GM13977 (cell line): Measurements from ENCODE around the gene ZNF716.

Source experiments
- DNase-seq: peaks from one replicate; pipeline ENCODE4 v3.0.0; 2012; ENCODE audit warnings: low spot score
- CTCF ChIP-seq: IDR thresholded peaks from 2 replicates; pipeline ENCODE4 v1.5.1; 2012; ENCODE audit warnings: mild to moderate bottlenecking, control low read depth; ENCODE audit not compliant: insufficient read depth; ENCODE audit errors: extremely low read depth, missing control alignments
- in situ Hi-C: fragments of 300-500 bp; cut with MboI; formaldehyde crosslinking; loops from one replicate; pipeline ENCODE4 v1.12.0; 2022; ENCODE audit warnings: low sequenced_read_pairs, low pct_unique_long_range_greater_than_20kb, mixed read lengths, inconsistent platforms; ENCODE audit not compliant: unreplicated experiment

Gene ZNF716

GRCh38 chr7:57412168-57412567 is 37.8 kb upstream of the ZNF716 start:
- no peak for TF ChIP-seq CTCF
- in situ Hi-C loops: no loop called here
- DNase-seq: no peak

- no peak for TF ChIP-seq CTCF
- in situ Hi-C loops: no loop called here
- no peak for DNase-seq
Measured at GRCh38 chr7:57412618-57413017, 37.4 kb upstream of the ZNF716 start.

- DNase-seq: no peak
Measured at GRCh38 chr7:57413529-57414398, 36.2 kb upstream of the ZNF716 start.

GRCh38 chr7:57414415-57414814 is 35.6 kb upstream of the ZNF716 start:
- in situ Hi-C loops: no loop called here

More at GRCh38 chr7:57413529-57414398, 36.2 kb upstream of the ZNF716 start:
- TF ChIP-seq CTCF: no peak
- in situ Hi-C loops: no loop called here

GRCh38 chr7:57414852-57415251 is 35.1 kb upstream of the ZNF716 start:
- in situ Hi-C loops: no loop called here
- TF ChIP-seq CTCF: no peak
- no peak for DNase-seq

More at GRCh38 chr7:57414415-57414814, 35.6 kb upstream of the ZNF716 start:
- no peak for DNase-seq
- TF ChIP-seq CTCF: no peak

GRCh38 chr7:57415326-57415725 is 34.7 kb upstream of the ZNF716 start:
- in situ Hi-C loops: no loop called here
- no peak for DNase-seq
- no peak for TF ChIP-seq CTCF
